HL-60 (cell line): ENCODE measurements around the gene SVOPL.

ENCODE experiments used
- DNase-seq, 2 experiments: peaks; one replicate each; pipeline ENCODE4 v3.0.0-alpha.2; 2010 to 2020; ENCODE audit warnings: low read depth in 1 of 2, low spot score in 1 of 2
- H3K27ac ChIP-seq: fragments of 250-450 bp; sonication (Bioruptor Pico); replicated peaks from 2 replicates; pipeline ENCODE4 v1.5.1; 2020; ENCODE audit warnings: mild to moderate bottlenecking, moderate library complexity
- H3K27me3 ChIP-seq: fragments of 250-450 bp; sonication (Bioruptor Pico); 2 replicates; pipeline ENCODE4 v1.5.1; 2021; ENCODE audit warnings: mild to moderate bottlenecking, moderate library complexity; ENCODE audit not compliant: insufficient read depth, poor library complexity, severe bottlenecking
- H3K4me3 ChIP-seq: replicated peaks from 2 replicates; pipeline ENCODE4 v1.5.1; 2011; ENCODE audit warnings: mild to moderate bottlenecking, control low read depth, low read length; ENCODE audit not compliant: insufficient read depth
- CTCF ChIP-seq: IDR thresholded peaks from one replicate; pipeline ENCODE4 v1.5.1; 2011; ENCODE audit warnings: low read length, control low read depth, inconsistent platforms; ENCODE audit not compliant: insufficient read depth
- GABPA ChIP-seq: IDR thresholded peaks from 2 replicates; pipeline ENCODE4 v1.6.1; 2012; ENCODE audit warnings: low read depth
- POLR2AphosphoS5 ChIP-seq: IDR thresholded peaks from 2 replicates; pipeline ENCODE4 v1.6.1; 2012; ENCODE audit warnings: low read depth
- REST ChIP-seq: IDR thresholded peaks from 2 replicates; pipeline ENCODE4 v1.6.1; 2012; ENCODE audit warnings: low read depth; ENCODE audit not compliant: insufficient replicate concordance
- SPI1 ChIP-seq: IDR thresholded peaks from 2 replicates; pipeline ENCODE4 v1.6.1; 2012; ENCODE audit warnings: low read depth, mild to moderate bottlenecking, borderline replicate concordance

The SVOPL gene

GRCh38 chr7:138610671-138611170 is 90.4 kb downstream of the SVOPL start:
- Histone ChIP-seq H3K27ac (no peak overlapping the region), H3K27me3 (no peaks in the 10 kb centered on the region), H3K4me3 (no peak overlapping the region)
- no peak for TF ChIP-seq GABPA
- no peak for TF ChIP-seq SPI1
- TF ChIP-seq POLR2AphosphoS5 = no peak
- TF ChIP-seq CTCF = no peak
- TF ChIP-seq REST = no peak
- no peak for DNase-seq

- TF ChIP-seq CTCF (no peak), GABPA (no peak), REST (no peak), SPI1 (no peak), POLR2AphosphoS5 (no peak)
- no peak overlapping the region for H3K4me3 ChIP-seq
- no peak for DNase-seq
These were observed 92.9 kb downstream of the SVOPL start for GRCh38 chr7:138608275-138608674.

GRCh38 chr7:138607216-138608126 is 93.7 kb downstream of the SVOPL start:
- DNase-seq = peak; percentile 61 to 68
- Histone ChIP-seq H3K4me3 (no peak overlapping the region), H3K27ac (peak overlapping the region; percentile 59), H3K27me3 (no peaks in the 10 kb centered on the region)
- no peak for TF ChIP-seq REST
- TF ChIP-seq SPI1 = no peak; the same call in 1 of the 2 replicates
- TF ChIP-seq GABPA = no peak
- no peak for TF ChIP-seq POLR2AphosphoS5
- no peak for TF ChIP-seq CTCF

More at GRCh38 chr7:138608275-138608674, 92.9 kb downstream of the SVOPL start:
- Histone ChIP-seq H3K27ac (no peak overlapping the region), H3K27me3 (no peaks in the 10 kb centered on the region)
